ENCODE measurements around the gene TRIM26.

Gene TRIM26

DNA sequence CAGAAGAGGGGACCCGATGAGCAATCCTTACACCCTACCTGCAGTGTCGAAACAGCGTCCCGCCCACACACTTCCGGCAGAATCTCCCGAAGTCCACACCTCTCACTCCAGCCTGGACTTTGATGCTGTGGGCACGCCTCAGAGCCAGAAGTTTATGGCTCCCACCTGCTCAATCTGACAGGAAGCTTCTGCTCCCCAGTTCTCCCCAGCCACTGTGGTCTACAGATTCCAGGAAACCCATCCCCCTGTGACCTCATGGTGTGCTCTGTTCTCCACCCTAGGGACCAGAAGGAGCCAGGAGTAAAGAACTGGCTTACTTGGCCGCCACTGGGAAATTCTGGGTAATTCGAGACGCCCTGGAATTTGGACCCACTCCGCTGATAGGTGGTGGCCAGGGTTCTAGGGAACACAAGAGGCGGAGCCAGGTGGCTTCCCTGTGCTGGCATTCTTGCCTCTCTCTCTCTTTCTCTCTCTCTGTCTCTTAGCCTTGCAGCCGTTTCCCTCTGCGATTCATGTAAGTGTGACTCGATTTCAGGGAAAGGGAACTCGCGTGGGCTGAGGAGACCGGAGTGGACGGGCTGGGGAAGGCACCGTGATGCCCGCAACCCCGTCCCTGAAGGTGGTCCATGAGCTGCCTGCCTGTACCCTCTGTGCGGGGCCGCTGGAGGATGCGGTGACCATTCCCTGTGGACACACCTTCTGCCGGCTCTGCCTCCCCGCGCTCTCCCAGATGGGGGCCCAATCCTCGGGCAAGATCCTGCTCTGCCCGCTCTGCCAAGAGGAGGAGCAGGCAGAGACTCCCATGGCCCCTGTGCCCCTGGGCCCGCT lies 49.9 kb downstream of the TRIM26 start, which contains the start of gene TRIM15:
Gene TRIM15, plus strand, starts transcription at position 457 of the 828 bp plus-strand sequence. Its CDS starts 139 bp downstream, at position 596.
- Histone ChIP-seq H3K4me3 (ENCODE audit: insufficient read depth, low read length, poor library complexity, severe bottlenecking) (no peak within 1 kb of the TSS), H3K4me2 (ENCODE audit: low read depth, low read length, poor library complexity, severe bottlenecking) (no peak within 1 kb of the TSS), H3K9me2 (replicated peaks; ENCODE audit: insufficient read depth, low read length) (no peaks in the 10 kb centered on the region), H3K27me3 (ENCODE audit: low read length) (no peaks in the 10 kb centered on the region; the same call in 1 of the 2 replicates), H3K27ac (ENCODE audit: low read depth, low read length) (no peak within 1 kb of the TSS), H2AFZ (ENCODE audit: low read depth, low read length, severe bottlenecking) (no peak within 1 kb of the TSS), H3K9ac (ENCODE audit: low read length) (no peak within 1 kb of the TSS), H4K20me1 (ENCODE audit: low read depth, low read length) (no peaks in the 10 kb centered on the region), H3K9me3 (ENCODE audit: insufficient read depth, low read length) (no peaks in the 10 kb centered on the region), H3K36me3 (ENCODE audit: low read length) (no peaks in the 10 kb centered on the region), H3K79me2 (ENCODE audit: insufficient read depth, low read length) (no peaks in the 10 kb centered on the region), H3F3A (ENCODE audit: insufficient read depth) (no peaks in the 10 kb centered on the region)
- TF ChIP-seq EZH2phosphoT487 (conservative IDR thresholded peaks at IDR 0.05; ENCODE audit: low read length) = no peak
- TF ChIP-seq, protein P1, sequence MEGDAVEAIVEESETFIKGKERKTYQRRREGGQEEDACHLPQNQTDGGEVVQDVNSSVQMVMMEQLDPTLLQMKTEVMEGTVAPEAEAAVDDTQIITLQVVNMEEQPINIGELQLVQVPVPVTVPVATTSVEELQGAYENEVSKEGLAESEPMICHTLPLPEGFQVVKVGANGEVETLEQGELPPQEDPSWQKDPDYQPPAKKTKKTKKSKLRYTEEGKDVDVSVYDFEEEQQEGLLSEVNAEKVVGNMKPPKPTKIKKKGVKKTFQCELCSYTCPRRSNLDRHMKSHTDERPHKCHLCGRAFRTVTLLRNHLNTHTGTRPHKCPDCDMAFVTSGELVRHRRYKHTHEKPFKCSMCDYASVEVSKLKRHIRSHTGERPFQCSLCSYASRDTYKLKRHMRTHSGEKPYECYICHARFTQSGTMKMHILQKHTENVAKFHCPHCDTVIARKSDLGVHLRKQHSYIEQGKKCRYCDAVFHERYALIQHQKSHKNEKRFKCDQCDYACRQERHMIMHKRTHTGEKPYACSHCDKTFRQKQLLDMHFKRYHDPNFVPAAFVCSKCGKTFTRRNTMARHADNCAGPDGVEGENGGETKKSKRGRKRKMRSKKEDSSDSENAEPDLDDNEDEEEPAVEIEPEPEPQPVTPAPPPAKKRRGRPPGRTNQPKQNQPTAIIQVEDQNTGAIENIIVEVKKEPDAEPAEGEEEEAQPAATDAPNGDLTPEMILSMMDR (IDR thresholded peaks at IDR 0.05; ENCODE audit: insufficient read depth, low read length, poor library complexity, severe bottlenecking) = no peak

DNA sequence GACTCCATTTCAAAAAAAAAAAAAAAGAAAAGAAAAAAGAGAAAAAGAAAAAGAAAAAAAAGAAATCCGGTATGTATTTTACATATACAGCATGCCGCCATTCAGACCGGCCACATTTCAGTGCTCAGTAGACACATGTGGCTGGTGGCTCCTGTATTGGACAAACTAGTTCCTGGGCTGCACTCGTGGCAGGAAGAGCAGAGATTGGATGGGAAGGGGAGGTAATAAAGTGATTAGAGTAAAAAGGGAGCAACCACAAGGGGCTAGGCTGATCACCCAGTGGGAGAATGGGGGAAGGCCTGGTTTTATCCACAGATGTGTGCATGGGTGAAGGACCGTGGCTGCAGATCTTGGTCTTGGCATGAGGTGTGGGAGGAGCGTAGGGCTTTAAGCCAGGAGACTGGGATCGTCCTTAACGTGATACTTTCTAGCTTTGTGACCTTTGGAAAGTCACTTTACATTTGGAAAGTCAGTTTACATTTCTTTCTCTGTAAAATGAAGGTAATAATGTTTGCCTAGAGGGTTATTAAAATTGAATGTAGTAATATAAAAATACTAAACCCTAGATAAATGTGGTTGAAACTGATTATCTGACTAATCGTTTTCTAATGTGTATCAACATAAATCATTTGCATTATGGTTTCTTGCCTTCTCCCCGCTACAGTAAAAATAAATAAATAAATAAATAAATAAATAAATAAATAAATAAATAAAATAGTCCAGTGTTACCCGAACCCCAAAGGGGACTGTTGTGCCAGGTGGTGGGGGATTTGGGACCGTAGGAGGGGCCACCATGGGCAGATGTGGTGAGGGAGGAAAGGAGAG lies 50.7 kb downstream of the TRIM26 start:
- H3K9me2 ChIP-seq (replicated peaks; ENCODE audit: insufficient read depth, low read length) = no peaks in the 10 kb centered on the region
- no peak overlapping the region for H3K4me2 ChIP-seq (ENCODE audit: low read depth, low read length, poor library complexity, severe bottlenecking)
- H4K20me1 ChIP-seq (ENCODE audit: low read depth, low read length) = no peaks in the 10 kb centered on the region
- H3K9me3 ChIP-seq (ENCODE audit: insufficient read depth, low read length) = no peaks in the 10 kb centered on the region
- H3F3A ChIP-seq (ENCODE audit: insufficient read depth) = no peaks in the 10 kb centered on the region
- no peak overlapping the region for H2AFZ ChIP-seq (ENCODE audit: low read depth, low read length, severe bottlenecking)
- H3K4me3 ChIP-seq (ENCODE audit: insufficient read depth, low read length, poor library complexity, severe bottlenecking) = no peak overlapping the region
- H3K79me2 ChIP-seq (ENCODE audit: insufficient read depth, low read length) = no peaks in the 10 kb centered on the region
- no peaks in the 10 kb centered on the region; the same call in 1 of the 2 replicates for H3K27me3 ChIP-seq (ENCODE audit: low read length)
- no peak for TF ChIP-seq EZH2phosphoT487 (conservative IDR thresholded peaks at IDR 0.05; ENCODE audit: low read length)
- TF ChIP-seq, protein P1 (IDR thresholded peaks at IDR 0.05; ENCODE audit: insufficient read depth, low read length, poor library complexity, severe bottlenecking) = no peak
- H3K9ac ChIP-seq (ENCODE audit: low read length) = no peak overlapping the region
- H3K36me3 ChIP-seq (ENCODE audit: low read length) = no peaks in the 10 kb centered on the region
- H3K27ac ChIP-seq (ENCODE audit: low read depth, low read length) = no peak overlapping the region

GRCh38 chr6:30160785-30161531 lies 52.2 kb downstream of the TRIM26 start, which contains the start of gene TRIM10:
Gene TRIM10 (minus strand): TSS chr6:30161211. CDS start chr6:30160858, 353 bp downstream.
- H3K9me2 ChIP-seq (replicated peaks; ENCODE audit: insufficient read depth, low read length) = no peaks in the 10 kb centered on the region
- H3K9ac ChIP-seq (ENCODE audit: low read length) = no peak within 1 kb of the TSS
- no peaks in the 10 kb centered on the region for H3K9me3 ChIP-seq (ENCODE audit: insufficient read depth, low read length)
- H3K36me3 ChIP-seq (ENCODE audit: low read length) = no peaks in the 10 kb centered on the region
- H3K27ac ChIP-seq (ENCODE audit: low read depth, low read length) = no peak within 1 kb of the TSS
- H2AFZ ChIP-seq (ENCODE audit: low read depth, low read length, severe bottlenecking) = no peak within 1 kb of the TSS
- no peaks in the 10 kb centered on the region for H3K27me3 ChIP-seq (ENCODE audit: low read length)
- no peak within 1 kb of the TSS for H3K4me2 ChIP-seq (ENCODE audit: low read depth, low read length, poor library complexity, severe bottlenecking)
- H3K4me3 ChIP-seq (ENCODE audit: insufficient read depth, low read length, poor library complexity, severe bottlenecking) = no peak within 1 kb of the TSS
- no peaks in the 10 kb centered on the region for H4K20me1 ChIP-seq (ENCODE audit: low read depth, low read length)
- no peaks in the 10 kb centered on the region for H3F3A ChIP-seq (ENCODE audit: insufficient read depth)
- no peaks in the 10 kb centered on the region for H3K79me2 ChIP-seq (ENCODE audit: insufficient read depth, low read length)
- TF ChIP-seq EZH2phosphoT487 (conservative IDR thresholded peaks at IDR 0.05; ENCODE audit: low read length) = no peak
- TF ChIP-seq, protein P1 (IDR thresholded peaks at IDR 0.05; ENCODE audit: insufficient read depth, low read length, poor library complexity, severe bottlenecking) = no peak

Measured in SU-DHL-6 (cell line).